GM23338 (cell line): ENCODE measurements around the gene DNASE1. TPM values are rescaled to one million over a fixed set of nuclear protein-coding genes. Genes with fewer than 3 reads are reported as not detected.
"Not testable (repeated sequence)": the region's sequence is repeated elsewhere in the genome, so short reads cannot be mapped to it uniquely, and the experiment has no call there.

ENCODE experiments used
- ATAC-seq: fragments of 200-7000 bp; cut with Tn5 transposase; 3 replicates; pipeline ENCODE4 v1.9.1; 2020
- DNase-seq: peaks from one replicate; pipeline ENCODE4 v3.0.0-alpha.2; 2015; ENCODE audit warnings: low spot score
- H2AFZ ChIP-seq: fragments of 200-600 bp; sonication (generic); 2 replicates; pipeline ENCODE4 v1.8.0; 2016; ENCODE audit warnings: antibody characterized with exemption, mild to moderate bottlenecking, moderate library complexity
- H3F3A ChIP-seq: fragments of 200-600 bp; sonication (generic); replicated peaks from 2 replicates; pipeline ENCODE4 v1.8.0; 2017; ENCODE audit warnings: antibody characterized with exemption, mixed run types, low read depth
- H3K27ac ChIP-seq: fragments of 200-600 bp; sonication (generic); 2 replicates; pipeline ENCODE4 v1.6.1; 2016; ENCODE audit warnings: low read depth
- H3K27me3 ChIP-seq: fragments of 200-600 bp; sonication (generic); 2 replicates; pipeline ENCODE4 v1.8.0; 2016; ENCODE audit warnings: mild to moderate bottlenecking, mixed run types, moderate library complexity; ENCODE audit not compliant: insufficient read depth
- H3K36me3 ChIP-seq: fragments of 200-600 bp; sonication (generic); 2 replicates; pipeline ENCODE4 v1.8.0; 2016; ENCODE audit warnings: mild to moderate bottlenecking; ENCODE audit not compliant: insufficient read depth
- H3K4me1 ChIP-seq: fragments of 200-600 bp; sonication (generic); 2 replicates; pipeline ENCODE4 v1.8.0; 2016; ENCODE audit warnings: mild to moderate bottlenecking, moderate library complexity; ENCODE audit not compliant: insufficient read depth
- H3K4me2 ChIP-seq: fragments of 200-600 bp; sonication (generic); 2 replicates; pipeline ENCODE4 v1.7.1; 2017; ENCODE audit warnings: mixed run types
- H3K4me3 ChIP-seq: fragments of 200-600 bp; sonication (generic); 2 replicates; pipeline ENCODE4 v1.6.1; 2016; ENCODE audit warnings: mixed run types
- H3K79me2 ChIP-seq: fragments of 200-600 bp; sonication (generic); replicated peaks from 2 replicates; pipeline ENCODE4 v1.8.0; 2017; ENCODE audit warnings: mild to moderate bottlenecking; ENCODE audit not compliant: insufficient read depth
- H3K9me2 ChIP-seq: fragments of 200-600 bp; sonication (generic); 2 replicates; pipeline ENCODE4 v1.8.0; 2017; ENCODE audit not compliant: insufficient read depth
- H4K20me1 ChIP-seq: fragments of 200-600 bp; sonication (generic); replicated peaks from 2 replicates; pipeline ENCODE4 v1.8.0; 2017; ENCODE audit warnings: mild to moderate bottlenecking; ENCODE audit not compliant: insufficient read depth
- H3K27ac Mint-ChIP-seq: 2 replicates; pipeline ENCODE4 v1.8.0; 2020; ENCODE audit warnings: inconsistent platforms, mild to moderate bottlenecking, moderate library complexity, mixed read lengths
- H3K27me3 Mint-ChIP-seq: 3 replicates; pipeline ENCODE4 v1.8.0; 2022; ENCODE audit warnings: low read depth, mild to moderate bottlenecking, moderate library complexity, mixed read lengths, inconsistent platforms; ENCODE audit not compliant: insufficient read depth, poor library complexity
- H3K36me3 Mint-ChIP-seq: 3 replicates; pipeline ENCODE4 v1.8.0; 2021; ENCODE audit warnings: low read depth, mild to moderate bottlenecking, inconsistent platforms, moderate library complexity, mixed read lengths
- H3K4me1 Mint-ChIP-seq: 3 replicates; pipeline ENCODE4 v1.8.0; 2020; ENCODE audit warnings: mild to moderate bottlenecking, inconsistent platforms, mixed read lengths
- H3K4me3 Mint-ChIP-seq: 3 replicates; pipeline ENCODE4 v1.8.0; 2021; ENCODE audit warnings: moderate library complexity, mild to moderate bottlenecking, inconsistent platforms, mixed read lengths
- H3K9me3 Mint-ChIP-seq: 3 replicates; pipeline ENCODE4 v1.8.0; 2020; ENCODE audit warnings: moderate library complexity, mild to moderate bottlenecking, inconsistent platforms, mixed read lengths
- CREB1 ChIP-seq: fragments of 250-450 bp; sonication (Bioruptor Pico); IDR thresholded peaks from 2 replicates; pipeline ENCODE4 v1.5.0; 2020; ENCODE audit warnings: low read depth, mild to moderate bottlenecking, moderate library complexity
- EZH2 ChIP-seq: fragments of 200-600 bp; sonication (generic); IDR thresholded peaks from one replicate; pipeline ENCODE4 v1.8.0; 2017; ENCODE audit warnings: antibody characterized with exemption, mild to moderate bottlenecking, low read depth; ENCODE audit not compliant: unreplicated experiment
- EZH2phosphoT487 ChIP-seq: fragments of 200-600 bp; sonication (generic); IDR thresholded peaks from one replicate; pipeline ENCODE4 v1.8.1; 2018; ENCODE audit warnings: antibody characterized with exemption; ENCODE audit not compliant: unreplicated experiment
- JUNB ChIP-seq: IDR thresholded peaks from one replicate; pipeline ENCODE4 v1.6.1; 2016; ENCODE audit warnings: antibody characterized with exemption; ENCODE audit not compliant: unreplicated experiment
- POLR2AphosphoS5 ChIP-seq: IDR thresholded peaks from 2 replicates; pipeline ENCODE4 v1.6.1; 2016; ENCODE audit warnings: antibody characterized with exemption, low read depth
- ZNF331 ChIP-seq: fragments of 250-450 bp; sonication (Bioruptor Pico); IDR thresholded peaks from 2 replicates; pipeline ENCODE4 v1.5.0; 2020; ENCODE audit warnings: low read depth, mild to moderate bottlenecking, moderate library complexity
- polyA plus RNA-seq: library from polyadenylated mRNA; unstranded; fragments of >200 nt; fragmentation: Nextera tagmentation; extraction: Ambion mirVana; gene quantifications from 2 replicates; pipeline ENCODE4 v1.2.1, GENCODE V29; 2016
- total RNA-seq: library from RNA; depleted of rRNA; stranded (reverse); fragments of >200 nt; shearing (Covaris generic); gene quantifications from 2 replicates; pipeline ENCODE4 v1.2.3, GENCODE V29; 2014
- TF ChIP-seq, protein P1 (sequence below): fragments of 250-450 bp; sonication (Bioruptor Pico); IDR thresholded peaks from 2 replicates; pipeline ENCODE4 v1.5.0; 2020; ENCODE audit warnings: mild to moderate bottlenecking, moderate library complexity
- TF ChIP-seq, protein P2 (sequence below), 2 experiments: fragments of 200-600 bp in 1 of 2; sonication (generic) in 1 of 2; conservative IDR thresholded peaks; 2 replicates each; pipeline versions ENCODE4 v1.5.1 to v1.6.1; 2016 to 2017; ENCODE audit warnings: antibody characterized with exemption in 2 of 2, low read depth in 2 of 2, mild to moderate bottlenecking in 2 of 2, moderate library complexity in 1 of 2
- TF ChIP-seq, protein P3 (sequence below): IDR thresholded peaks from 2 replicates; pipeline ENCODE4 v1.6.1; 2016; ENCODE audit warnings: antibody characterized with exemption

Gene DNASE1
- total and polyA plus RNA-seq, 2 experiments from 2014 or later, result 7.9 to 23.0 TPM

DNA sequence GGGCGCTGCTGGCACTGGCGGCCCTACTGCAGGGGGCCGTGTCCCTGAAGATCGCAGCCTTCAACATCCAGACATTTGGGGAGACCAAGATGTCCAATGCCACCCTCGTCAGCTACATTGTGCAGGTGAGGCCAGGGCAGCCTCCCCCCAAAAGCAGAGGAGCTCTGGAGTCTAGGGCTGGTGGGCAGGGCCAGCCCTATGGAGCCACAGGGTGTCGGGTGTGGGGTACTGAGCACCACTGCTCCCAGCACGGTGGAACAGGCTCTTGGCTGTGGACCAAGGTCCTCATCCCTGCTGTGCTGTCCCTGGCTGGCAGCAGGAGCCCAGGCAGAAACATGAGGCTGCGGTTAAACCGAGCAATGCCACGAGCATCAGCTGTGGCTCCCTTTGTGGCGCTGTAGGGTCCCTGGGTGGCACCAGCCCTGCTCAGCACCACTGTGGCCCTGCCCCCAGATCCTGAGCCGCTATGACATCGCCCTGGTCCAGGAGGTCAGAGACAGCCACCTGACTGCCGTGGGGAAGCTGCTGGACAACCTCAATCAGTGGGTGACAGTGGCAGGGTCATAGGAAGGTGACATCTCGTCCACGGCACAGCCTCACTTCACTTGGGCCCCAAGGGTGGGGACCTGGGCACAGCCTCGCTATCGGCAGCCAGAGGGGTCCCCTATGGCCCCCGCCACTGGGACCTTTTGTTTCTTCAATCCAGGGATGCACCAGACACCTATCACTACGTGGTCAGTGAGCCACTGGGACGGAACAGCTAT, 1.1 kb downstream of the DNASE1 start (continued):
- TF ChIP-seq, protein P1, sequence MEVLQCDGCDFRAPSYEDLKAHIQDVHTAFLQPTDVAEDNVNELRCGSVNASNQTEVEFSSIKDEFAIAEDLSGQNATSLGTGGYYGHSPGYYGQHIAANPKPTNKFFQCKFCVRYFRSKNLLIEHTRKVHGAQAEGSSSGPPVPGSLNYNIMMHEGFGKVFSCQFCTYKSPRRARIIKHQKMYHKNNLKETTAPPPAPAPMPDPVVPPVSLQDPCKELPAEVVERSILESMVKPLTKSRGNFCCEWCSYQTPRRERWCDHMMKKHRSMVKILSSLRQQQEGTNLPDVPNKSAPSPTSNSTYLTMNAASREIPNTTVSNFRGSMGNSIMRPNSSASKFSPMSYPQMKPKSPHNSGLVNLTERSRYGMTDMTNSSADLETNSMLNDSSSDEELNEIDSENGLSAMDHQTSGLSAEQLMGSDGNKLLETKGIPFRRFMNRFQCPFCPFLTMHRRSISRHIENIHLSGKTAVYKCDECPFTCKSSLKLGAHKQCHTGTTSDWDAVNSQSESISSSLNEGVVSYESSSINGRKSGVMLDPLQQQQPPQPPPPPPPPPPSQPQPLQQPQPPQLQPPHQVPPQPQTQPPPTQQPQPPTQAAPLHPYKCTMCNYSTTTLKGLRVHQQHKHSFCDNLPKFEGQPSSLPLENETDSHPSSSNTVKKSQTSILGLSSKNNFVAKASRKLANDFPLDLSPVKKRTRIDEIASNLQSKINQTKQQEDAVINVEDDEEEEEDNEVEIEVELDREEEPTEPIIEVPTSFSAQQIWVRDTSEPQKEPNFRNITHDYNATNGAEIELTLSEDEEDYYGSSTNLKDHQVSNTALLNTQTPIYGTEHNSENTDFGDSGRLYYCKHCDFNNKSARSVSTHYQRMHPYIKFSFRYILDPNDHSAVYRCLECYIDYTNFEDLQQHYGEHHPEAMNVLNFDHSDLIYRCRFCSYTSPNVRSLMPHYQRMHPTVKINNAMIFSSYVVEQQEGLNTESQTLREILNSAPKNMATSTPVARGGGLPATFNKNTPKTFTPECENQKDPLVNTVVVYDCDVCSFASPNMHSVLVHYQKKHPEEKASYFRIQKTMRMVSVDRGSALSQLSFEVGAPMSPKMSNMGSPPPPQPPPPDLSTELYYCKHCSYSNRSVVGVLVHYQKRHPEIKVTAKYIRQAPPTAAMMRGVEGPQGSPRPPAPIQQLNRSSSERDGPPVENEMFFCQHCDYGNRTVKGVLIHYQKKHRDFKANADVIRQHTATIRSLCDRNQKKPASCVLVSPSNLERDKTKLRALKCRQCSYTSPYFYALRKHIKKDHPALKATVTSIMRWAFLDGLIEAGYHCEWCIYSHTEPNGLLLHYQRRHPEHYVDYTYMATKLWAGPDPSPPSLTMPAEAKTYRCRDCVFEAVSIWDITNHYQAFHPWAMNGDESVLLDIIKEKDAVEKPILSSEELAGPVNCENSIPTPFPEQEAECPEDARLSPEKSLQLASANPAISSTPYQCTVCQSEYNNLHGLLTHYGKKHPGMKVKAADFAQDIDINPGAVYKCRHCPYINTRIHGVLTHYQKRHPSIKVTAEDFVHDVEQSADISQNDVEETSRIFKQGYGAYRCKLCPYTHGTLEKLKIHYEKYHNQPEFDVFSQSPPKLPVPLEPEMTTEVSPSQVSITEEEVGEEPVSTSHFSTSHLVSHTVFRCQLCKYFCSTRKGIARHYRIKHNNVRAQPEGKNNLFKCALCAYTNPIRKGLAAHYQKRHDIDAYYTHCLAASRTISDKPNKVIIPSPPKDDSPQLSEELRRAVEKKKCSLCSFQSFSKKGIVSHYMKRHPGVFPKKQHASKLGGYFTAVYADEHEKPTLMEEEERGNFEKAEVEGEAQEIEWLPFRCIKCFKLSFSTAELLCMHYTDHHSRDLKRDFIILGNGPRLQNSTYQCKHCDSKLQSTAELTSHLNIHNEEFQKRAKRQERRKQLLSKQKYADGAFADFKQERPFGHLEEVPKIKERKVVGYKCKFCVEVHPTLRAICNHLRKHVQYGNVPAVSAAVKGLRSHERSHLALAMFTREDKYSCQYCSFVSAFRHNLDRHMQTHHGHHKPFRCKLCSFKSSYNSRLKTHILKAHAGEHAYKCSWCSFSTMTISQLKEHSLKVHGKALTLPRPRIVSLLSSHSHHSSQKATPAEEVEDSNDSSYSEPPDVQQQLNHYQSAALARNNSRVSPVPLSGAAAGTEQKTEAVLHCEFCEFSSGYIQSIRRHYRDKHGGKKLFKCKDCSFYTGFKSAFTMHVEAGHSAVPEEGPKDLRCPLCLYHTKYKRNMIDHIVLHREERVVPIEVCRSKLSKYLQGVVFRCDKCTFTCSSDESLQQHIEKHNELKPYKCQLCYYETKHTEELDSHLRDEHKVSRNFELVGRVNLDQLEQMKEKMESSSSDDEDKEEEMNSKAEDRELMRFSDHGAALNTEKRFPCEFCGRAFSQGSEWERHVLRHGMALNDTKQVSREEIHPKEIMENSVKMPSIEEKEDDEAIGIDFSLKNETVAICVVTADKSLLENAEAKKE, result no peak
- TF ChIP-seq, protein P2, sequence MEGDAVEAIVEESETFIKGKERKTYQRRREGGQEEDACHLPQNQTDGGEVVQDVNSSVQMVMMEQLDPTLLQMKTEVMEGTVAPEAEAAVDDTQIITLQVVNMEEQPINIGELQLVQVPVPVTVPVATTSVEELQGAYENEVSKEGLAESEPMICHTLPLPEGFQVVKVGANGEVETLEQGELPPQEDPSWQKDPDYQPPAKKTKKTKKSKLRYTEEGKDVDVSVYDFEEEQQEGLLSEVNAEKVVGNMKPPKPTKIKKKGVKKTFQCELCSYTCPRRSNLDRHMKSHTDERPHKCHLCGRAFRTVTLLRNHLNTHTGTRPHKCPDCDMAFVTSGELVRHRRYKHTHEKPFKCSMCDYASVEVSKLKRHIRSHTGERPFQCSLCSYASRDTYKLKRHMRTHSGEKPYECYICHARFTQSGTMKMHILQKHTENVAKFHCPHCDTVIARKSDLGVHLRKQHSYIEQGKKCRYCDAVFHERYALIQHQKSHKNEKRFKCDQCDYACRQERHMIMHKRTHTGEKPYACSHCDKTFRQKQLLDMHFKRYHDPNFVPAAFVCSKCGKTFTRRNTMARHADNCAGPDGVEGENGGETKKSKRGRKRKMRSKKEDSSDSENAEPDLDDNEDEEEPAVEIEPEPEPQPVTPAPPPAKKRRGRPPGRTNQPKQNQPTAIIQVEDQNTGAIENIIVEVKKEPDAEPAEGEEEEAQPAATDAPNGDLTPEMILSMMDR (conservative IDR thresholded peaks at IDR 0.05; ENCODE audit: low read depth in 2 of 2), result no peak
- TF ChIP-seq POLR2AphosphoS5 (no peak), JUNB (no peak), EZH2 (no peak), CREB1 (CRISPR knock-in tag) (no peak), ZNF331 (CRISPR knock-in tag) (no peak), EZH2phosphoT487 (no peak)
- TF ChIP-seq, protein P3, sequence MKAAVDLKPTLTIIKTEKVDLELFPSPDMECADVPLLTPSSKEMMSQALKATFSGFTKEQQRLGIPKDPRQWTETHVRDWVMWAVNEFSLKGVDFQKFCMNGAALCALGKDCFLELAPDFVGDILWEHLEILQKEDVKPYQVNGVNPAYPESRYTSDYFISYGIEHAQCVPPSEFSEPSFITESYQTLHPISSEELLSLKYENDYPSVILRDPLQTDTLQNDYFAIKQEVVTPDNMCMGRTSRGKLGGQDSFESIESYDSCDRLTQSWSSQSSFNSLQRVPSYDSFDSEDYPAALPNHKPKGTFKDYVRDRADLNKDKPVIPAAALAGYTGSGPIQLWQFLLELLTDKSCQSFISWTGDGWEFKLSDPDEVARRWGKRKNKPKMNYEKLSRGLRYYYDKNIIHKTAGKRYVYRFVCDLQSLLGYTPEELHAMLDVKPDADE, result no peak

DNA sequence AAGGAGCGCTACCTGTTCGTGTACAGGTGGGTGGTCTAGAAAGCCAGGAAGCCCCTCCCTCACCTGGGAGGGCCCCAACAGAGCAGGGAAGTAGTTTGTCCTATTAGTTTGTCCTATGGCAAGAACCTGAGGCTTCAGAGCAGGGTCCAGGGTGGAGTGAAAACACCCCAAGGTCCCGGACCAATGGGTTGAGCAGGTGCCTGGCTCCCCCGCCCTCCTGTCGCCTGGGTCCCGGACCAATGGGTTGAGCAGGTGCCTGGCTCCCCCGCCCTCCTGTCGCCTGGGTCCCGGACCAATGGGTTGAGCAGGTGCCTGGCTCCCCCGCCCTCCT, 1.6 kb downstream of the DNASE1 start:
- not testable (repeated sequence) for H3K27me3 ChIP-seq, H2AFZ ChIP-seq, H3K9me2 ChIP-seq, H3K9me3 Mint-ChIP-seq, H3K4me3 ChIP-seq, H3K79me2 ChIP-seq, DNase-seq, H3K27ac Mint-ChIP-seq, H3K4me3 Mint-ChIP-seq, H4K20me1 ChIP-seq, H3K4me2 ChIP-seq, H3K27ac ChIP-seq, H3K4me1 ChIP-seq, ATAC-seq
- Mint-ChIP-seq H3K36me3 (peaks cover 82% of the 10 kb centered on the region), H3K27me3 (peaks cover 22% of the 10 kb centered on the region), H3K4me1 (peaks cover 30% of the 10 kb centered on the region; the same call in 2 of the 3 replicates)
- Histone ChIP-seq H3K36me3 (peaks cover 18% of the 10 kb centered on the region), H3F3A (peaks cover 32% of the 10 kb centered on the region; the same call in 1 of the 2 replicates)
